IMR-90 (cell line): ENCODE results near the gene TMPRSS9. TPM values are rescaled to one million over a fixed set of nuclear protein-coding genes. Genes with fewer than 3 reads are reported as not detected.

Experiments used
- ATAC-seq: fragments of 200-7000 bp; cut with Tn5 transposase; 2 replicates; pipeline ENCODE4 v1.9.1; 2020; ENCODE audit warnings: low read depth, mild to moderate bottlenecking, moderate library complexity
- BruUV-seq: library from RNA; stranded (reverse); fragments of 400-500 nt; replicated peaks from 2 replicates; lab custom pipeline; 2021; lab: Mats Ljungman, UMichigan
- CTCF ChIA-PET: fragments of 300-600 bp; formaldehyde crosslinking; extraction: SDS; loops from one replicate; lab custom pipeline; 2021; ENCODE audit warnings: antibody characterized with exemption; lab: Yijun Ruan, JAX
- POLR2A ChIA-PET: fragments of 300-600 bp; sonication (Branson Sonifier 250); formaldehyde crosslinking; loops from one replicate; lab custom pipeline; 2022; ENCODE audit warnings: antibody characterized with exemption; ENCODE audit not compliant: unreplicated experiment; lab: Charles Lee
- DNase-seq: peaks from one replicate; pipeline ENCODE4 v3.0.0; 2013
- H2AFZ ChIP-seq: replicated peaks from 2 replicates; pipeline ENCODE3; 2013; ENCODE audit warnings: low read length, mild to moderate bottlenecking; ENCODE audit not compliant: poor library complexity
- H2AK5ac ChIP-seq: 2 replicates; pipeline ENCODE4 v1.6.1; 2013; ENCODE audit warnings: low read depth, low read length, inconsistent platforms
- H2AK9ac ChIP-seq: replicated peaks from 2 replicates; pipeline ENCODE3; 2013; ENCODE audit warnings: mild to moderate bottlenecking, low read depth, low read length, moderate library complexity; ENCODE audit not compliant: poor library complexity
- H2BK120ac ChIP-seq: 2 replicates; pipeline ENCODE4 v1.6.1; 2013; ENCODE audit warnings: low read depth, low read length, inconsistent platforms
- H2BK15ac ChIP-seq: 3 replicates; pipeline ENCODE4 v1.6.1; 2013; ENCODE audit warnings: low read depth, low read length, inconsistent platforms
- H2BK20ac ChIP-seq: 2 replicates; pipeline ENCODE4 v1.6.1; 2013; ENCODE audit warnings: low read depth, mild to moderate bottlenecking, inconsistent platforms, low read length, moderate library complexity
- H2BK5ac ChIP-seq: 2 replicates; pipeline ENCODE4 v1.6.1; 2013; ENCODE audit warnings: mild to moderate bottlenecking, low read depth, low read length, inconsistent platforms; ENCODE audit not compliant: poor library complexity, severe bottlenecking
- H3K14ac ChIP-seq: replicated peaks from 2 replicates; pipeline ENCODE4 v1.6.1; 2013; ENCODE audit warnings: low read depth, low read length, inconsistent platforms
- H3K18ac ChIP-seq: 2 replicates; pipeline ENCODE4 v1.6.1; 2013; ENCODE audit warnings: low read depth, low read length, control low read depth
- H3K23ac ChIP-seq: 2 replicates; pipeline ENCODE4 v1.6.1; 2013; ENCODE audit warnings: low read depth, low read length, inconsistent platforms
- H3K27ac ChIP-seq: 2 replicates; pipeline ENCODE4 v1.5.1; 2013; ENCODE audit warnings: mild to moderate bottlenecking, control low read depth, low read length; ENCODE audit not compliant: insufficient read depth
- H3K27me3 ChIP-seq: 2 replicates; pipeline ENCODE4 v1.6.1; 2013; ENCODE audit warnings: low read length; ENCODE audit not compliant: control insufficient read depth, insufficient read depth
- H3K36me3 ChIP-seq: 2 replicates; pipeline ENCODE4 v1.6.1; 2013; ENCODE audit warnings: low read length, mixed read lengths; ENCODE audit not compliant: control insufficient read depth, insufficient read depth
- H3K4ac ChIP-seq: 2 replicates; pipeline ENCODE4 v1.6.1; 2013; ENCODE audit warnings: low read depth, low read length, inconsistent platforms
- H3K4me1 ChIP-seq: 2 replicates; pipeline ENCODE4 v1.6.1; 2013; ENCODE audit warnings: low read length, mixed read lengths; ENCODE audit not compliant: control insufficient read depth, insufficient read depth
- H3K4me2 ChIP-seq: 2 replicates; pipeline ENCODE4 v1.6.1; 2013; ENCODE audit warnings: low read depth, mild to moderate bottlenecking, control low read depth, low read length, moderate library complexity
- H3K4me3 ChIP-seq: 2 replicates; pipeline ENCODE4 v1.5.1; 2013; ENCODE audit warnings: low read depth, mild to moderate bottlenecking, control low read depth, low read length, moderate library complexity; ENCODE audit not compliant: insufficient read depth
- H3K56ac ChIP-seq: 2 replicates; pipeline ENCODE4 v1.6.1; 2013; ENCODE audit warnings: low read length, inconsistent platforms; ENCODE audit not compliant: insufficient read depth; ENCODE audit errors: extremely low read depth
- H3K79me1 ChIP-seq, 2 experiments: 2 replicates each; pipeline ENCODE4 v1.6.1; 2013; ENCODE audit warnings: low read length in 2 of 2, inconsistent platforms in 1 of 2, low read depth in 1 of 2
- H3K9ac ChIP-seq: 2 replicates; pipeline ENCODE4 v1.6.1; 2013; ENCODE audit warnings: low read depth, low read length, control low read depth
- H3K9me1 ChIP-seq: 2 replicates; pipeline ENCODE4 v1.6.1; 2013; ENCODE audit warnings: low read length, inconsistent platforms; ENCODE audit not compliant: insufficient read depth
- H3K9me3 ChIP-seq: 2 replicates; pipeline ENCODE4 v1.6.1; 2013; ENCODE audit warnings: low read length; ENCODE audit not compliant: control insufficient read depth, insufficient read depth
- H4K20me1 ChIP-seq: 2 replicates; pipeline ENCODE4 v1.6.1; 2013; ENCODE audit warnings: low read length, inconsistent platforms; ENCODE audit not compliant: insufficient read depth
- H4K5ac ChIP-seq: 2 replicates; pipeline ENCODE4 v1.6.1; 2013; ENCODE audit warnings: mild to moderate bottlenecking, low read depth, low read length, control low read depth
- H4K8ac ChIP-seq, 2 experiments: 2 replicates each; pipeline ENCODE4 v1.6.1; 2013; ENCODE audit warnings: low read depth in 2 of 2, low read length in 2 of 2, control low read depth in 1 of 2, inconsistent platforms in 1 of 2
- H4K91ac ChIP-seq: 2 replicates; pipeline ENCODE4 v1.6.1; 2013; ENCODE audit warnings: low read depth, low read length, inconsistent platforms; ENCODE audit not compliant: insufficient read depth
- BHLHE40 ChIP-seq: fragments of 150-350 bp; IDR thresholded peaks from 2 replicates; pipeline ENCODE4 v1.6.1; 2016; ENCODE audit warnings: mild to moderate bottlenecking, low read depth, low read length
- CHD1 ChIP-seq: IDR thresholded peaks from 2 replicates; pipeline ENCODE4 v1.6.1; 2012; ENCODE audit warnings: low read depth, low read length, improper control_type of control experiment
- FOS ChIP-seq: fragments of 150-350 bp; IDR thresholded peaks from 2 replicates; pipeline ENCODE4 v1.6.1; 2016; ENCODE audit warnings: low read depth, low read length
- MAFK ChIP-seq: IDR thresholded peaks from 2 replicates; pipeline ENCODE4 v1.6.1; 2012; ENCODE audit warnings: low read depth, low read length, improper control_type of control experiment
- MAZ ChIP-seq: IDR thresholded peaks from 2 replicates; pipeline ENCODE4 v1.6.1; 2012; ENCODE audit warnings: low read depth, mild to moderate bottlenecking, low read length, improper control_type of control experiment, moderate library complexity, borderline replicate concordance
- NFE2L2 ChIP-seq: fragments of 150-350 bp; IDR thresholded peaks from 2 replicates; pipeline ENCODE4 v1.6.1; 2016; ENCODE audit warnings: low read depth, mild to moderate bottlenecking, low read length
- POLR2A ChIP-seq: IDR thresholded peaks from 2 replicates; pipeline ENCODE4 v1.6.1; 2012; ENCODE audit warnings: mild to moderate bottlenecking, low read depth, low read length
- RAD21 ChIP-seq: IDR thresholded peaks from 2 replicates; pipeline ENCODE4 v1.6.1; 2012; ENCODE audit warnings: low read length, improper control_type of control experiment
- RFX5 ChIP-seq: IDR thresholded peaks from 2 replicates; pipeline ENCODE4 v1.8.0; 2012; ENCODE audit warnings: low read depth, mild to moderate bottlenecking, low read length, moderate library complexity
- WGBS, 2 experiments: methylation state at CpG; one replicate each; pipeline versions ENCODE4 v1.1.5 to v1.1.7; 2013; ENCODE audit warnings: missing lambda C conversion rate in 2 of 2; ENCODE audit not compliant: insufficient read length in 1 of 2; ENCODE audit errors: extremely low coverage in 2 of 2; 5-methylcytosine and 5-hydroxymethylcytosine counted together
- dilution Hi-C: fragments of 300-500 bp; cut with HindIII; formaldehyde crosslinking; loops from one replicate; pipeline ENCODE4 v1.14.3; 2018; ENCODE audit warnings: low sequenced_read_pairs; ENCODE audit not compliant: unreplicated experiment
- in situ Hi-C: fragments of 300-500 bp; cut with MboI; formaldehyde crosslinking; loops from 3 replicates; pipeline ENCODE4 v1.14.3; 2019; ENCODE audit warnings: low sequenced_read_pairs, inconsistent platforms, mixed read lengths
- intact Hi-C: fragments of 100-400 bp; cut with micrococcal nuclease; formaldehyde crosslinking; loops from 2 replicates; pipeline ENCODE4 v1.10.0; 2022
- polyA plus RNA-seq, 3 experiments: library from polyadenylated mRNA; depleted of rRNA; stranded (reverse); fragments of >200 nt; gene quantifications; 2 replicates each; pipeline ENCODE4 v1.2.3, GENCODE V29; 2012; ENCODE audit warnings: low replicate concordance in 1 of 3
- total RNA-seq: library from RNA; depleted of rRNA; stranded (reverse); fragments of >200 nt; gene quantifications from 2 replicates; pipeline ENCODE4 v1.2.3, GENCODE V29; 2012
- TF ChIP-seq, protein P1 (sequence below): fragments of 150-350 bp; IDR thresholded peaks from 2 replicates; pipeline ENCODE4 v1.6.1; 2017; ENCODE audit warnings: mild to moderate bottlenecking, antibody characterized with exemption, low read length, low read depth
- TF ChIP-seq, protein P2 (sequence below): fragments of 150-350 bp; IDR thresholded peaks from 2 replicates; pipeline ENCODE4 v1.6.1; 2016; ENCODE audit warnings: low read depth, mild to moderate bottlenecking, low read length, moderate library complexity, borderline replicate concordance

TMPRSS9 gene
- total and polyA plus RNA-seq, 2 of the 4 experiments (the other 2 are of a cell fraction), result not detected

DNA sequence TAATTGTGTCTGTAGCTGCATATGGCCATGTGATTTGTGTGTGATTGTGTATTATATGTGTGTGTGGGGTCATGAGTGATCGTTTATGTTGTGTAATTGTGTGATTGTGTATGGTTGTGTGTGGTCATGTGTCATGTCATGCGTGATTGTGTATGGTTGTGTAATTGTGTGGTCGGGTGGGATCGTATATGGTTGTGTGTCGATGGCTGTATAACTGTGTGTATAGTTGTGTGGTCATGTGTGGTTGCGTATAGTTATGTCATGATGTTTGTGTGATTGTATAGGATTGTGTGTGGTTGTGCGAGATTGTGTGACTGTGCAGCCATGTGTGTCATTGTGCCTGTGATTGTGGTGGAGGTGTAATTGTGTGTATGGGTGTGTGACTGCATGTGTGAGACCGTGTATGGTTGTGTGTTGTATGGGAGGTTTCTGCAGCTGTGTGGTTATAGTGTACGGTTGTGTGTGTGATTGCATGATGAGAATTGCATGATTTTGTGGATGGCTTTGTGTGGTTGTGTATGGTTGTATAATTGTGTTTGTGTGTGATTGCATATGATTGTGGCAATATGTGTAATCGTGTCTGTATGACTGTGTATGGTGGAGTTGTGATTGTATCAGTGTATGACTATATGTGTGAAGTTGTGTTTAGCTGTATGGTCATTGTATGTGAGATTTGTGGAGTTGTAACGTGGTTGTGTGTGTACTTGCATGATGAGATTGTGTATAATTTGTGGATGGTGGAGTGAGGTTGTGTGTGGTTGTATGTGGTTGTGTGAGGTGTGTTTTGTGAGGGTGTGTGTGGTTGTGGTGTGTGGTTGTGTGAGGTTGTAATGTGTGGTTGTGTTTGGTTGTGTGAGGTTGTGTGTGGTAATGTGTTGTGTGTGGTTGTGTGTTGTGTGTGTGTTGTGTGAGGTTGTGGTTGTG lies 2.2 kb downstream of the TMPRSS9 start:
- CTCF ChIA-PET, result no interaction called here

More for the DNA sequence above, 2.2 kb downstream of the TMPRSS9 start:
- DNase-seq (no peak), ATAC-seq (no peak)
- Histone ChIP-seq H3K79me1 (no peaks in the 10 kb centered on the region), H3K23ac (no peak overlapping the region), H3K27ac (no peak overlapping the region), H4K8ac (no peak overlapping the region), H3K4me1 (no peaks in the 10 kb centered on the region), H3K9me3 (no peaks in the 10 kb centered on the region; the same call in 1 of the 2 replicates), H2BK20ac (no peak overlapping the region), H3K27me3 (peaks cover 33% of the 10 kb centered on the region), H2AK5ac (no peak overlapping the region), H2AK9ac (no peak overlapping the region), H3K36me3 (no peaks in the 10 kb centered on the region), H3K4me3 (no peak overlapping the region), H3K4me2 (no peak overlapping the region), H3K9me1 (0 out of 2 replicates have a peak, but pooled peaks cover 2% of the 10 kb centered on the region), H2BK15ac (no peak overlapping the region), H4K5ac (no peak overlapping the region), H3K18ac (no peak overlapping the region), H4K20me1 (no peaks in the 10 kb centered on the region), H4K91ac (no peak overlapping the region), H3K14ac (no peak overlapping the region), H2BK120ac (no peak overlapping the region), H3K4ac (no peak overlapping the region), H2BK5ac (peak overlapping the region; percentile 25), H2AFZ (no peak overlapping the region), H3K9ac (no peak overlapping the region), H3K56ac (no peak overlapping the region)
- in situ Hi-C loops (no loop called here), intact Hi-C loops (no loop called here), dilution Hi-C loops (no loop called here)
- no TSS peak for BruUV-seq
- TF ChIP-seq POLR2A (no peak), MAZ (no peak), FOS (no peak), RFX5 (no peak), NFE2L2 (no peak), MAFK (no peak), CHD1 (no peak), BHLHE40 (no peak), RAD21 (no peak)
- TF ChIP-seq, protein P1, sequence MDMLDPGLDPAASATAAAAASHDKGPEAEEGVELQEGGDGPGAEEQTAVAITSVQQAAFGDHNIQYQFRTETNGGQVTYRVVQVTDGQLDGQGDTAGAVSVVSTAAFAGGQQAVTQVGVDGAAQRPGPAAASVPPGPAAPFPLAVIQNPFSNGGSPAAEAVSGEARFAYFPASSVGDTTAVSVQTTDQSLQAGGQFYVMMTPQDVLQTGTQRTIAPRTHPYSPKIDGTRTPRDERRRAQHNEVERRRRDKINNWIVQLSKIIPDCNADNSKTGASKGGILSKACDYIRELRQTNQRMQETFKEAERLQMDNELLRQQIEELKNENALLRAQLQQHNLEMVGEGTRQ, result no peak
- TF ChIP-seq, protein P2, sequence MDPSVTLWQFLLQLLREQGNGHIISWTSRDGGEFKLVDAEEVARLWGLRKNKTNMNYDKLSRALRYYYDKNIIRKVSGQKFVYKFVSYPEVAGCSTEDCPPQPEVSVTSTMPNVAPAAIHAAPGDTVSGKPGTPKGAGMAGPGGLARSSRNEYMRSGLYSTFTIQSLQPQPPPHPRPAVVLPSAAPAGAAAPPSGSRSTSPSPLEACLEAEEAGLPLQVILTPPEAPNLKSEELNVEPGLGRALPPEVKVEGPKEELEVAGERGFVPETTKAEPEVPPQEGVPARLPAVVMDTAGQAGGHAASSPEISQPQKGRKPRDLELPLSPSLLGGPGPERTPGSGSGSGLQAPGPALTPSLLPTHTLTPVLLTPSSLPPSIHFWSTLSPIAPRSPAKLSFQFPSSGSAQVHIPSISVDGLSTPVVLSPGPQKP, result no peak
- 89 to 100% methylated on average over 4 to 10 of the region's 11 CpGs for WGBS, 2 experiments
- POLR2A ChIA-PET, result no interaction called here
